ENCODE results near the gene THSD4. TPM values are rescaled to one million over a fixed set of nuclear protein-coding genes. Genes with fewer than 3 reads are reported as not detected.

The THSD4 gene
- total and polyA plus RNA-seq, 9 of the 15 experiments (the other 6 are each of a cell fraction or from before 2014, with no cell fraction given): 0.04 TPM; not detected in 5

DNA sequence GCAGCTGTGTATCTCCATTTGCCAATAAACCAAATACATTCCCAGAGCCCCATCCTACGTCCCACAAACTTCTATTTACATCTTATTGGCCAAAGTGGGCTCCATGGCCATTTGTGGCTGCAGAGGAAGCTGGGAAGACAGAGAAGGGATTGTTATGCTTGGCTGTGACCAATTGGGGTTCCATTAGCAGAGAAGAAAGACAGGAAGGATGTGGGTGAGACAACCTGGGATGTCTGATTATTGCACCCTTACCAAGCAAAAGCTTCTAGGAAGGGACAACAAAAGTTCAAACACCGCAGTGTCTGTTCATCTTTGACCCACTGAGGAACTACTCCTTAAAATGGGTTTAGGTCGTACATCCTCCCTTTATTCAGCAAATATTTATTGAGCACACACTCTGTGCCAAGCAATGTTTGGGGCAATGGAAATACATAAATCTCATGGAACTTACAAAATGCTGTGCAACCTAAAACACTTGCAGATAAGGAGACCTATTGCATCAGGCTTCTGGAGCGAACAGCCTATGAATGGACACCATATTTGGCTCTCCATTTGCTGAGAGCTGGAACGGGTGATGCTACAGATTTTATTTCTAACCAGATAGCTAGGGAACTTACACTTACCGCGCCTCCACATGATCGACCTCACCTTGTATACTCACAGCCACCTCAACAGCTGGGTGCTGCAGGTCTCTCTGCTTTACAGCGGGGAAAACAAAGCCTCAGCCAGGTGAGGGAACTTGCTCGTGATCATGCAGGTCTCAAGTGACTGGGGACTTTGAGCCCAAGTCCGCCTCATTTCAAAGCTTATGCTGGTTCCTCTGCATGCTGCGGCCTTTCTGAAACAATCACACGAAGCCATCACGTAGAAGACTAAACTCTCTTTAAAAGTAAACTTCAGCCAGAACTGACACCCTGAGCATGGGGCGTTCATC is 673.6 kb downstream of the THSD4 start (continued):
- TF ChIP-seq ATF3 (IDR thresholded peaks at IDR 0.05): peak; percentile 29; the same call in 1 of the 2 replicates
- no peak for TF ChIP-seq ATF3 (CRISPR knock-in tag; conservative IDR thresholded peaks at IDR 0.05)
- TF ChIP-seq, protein P1, sequence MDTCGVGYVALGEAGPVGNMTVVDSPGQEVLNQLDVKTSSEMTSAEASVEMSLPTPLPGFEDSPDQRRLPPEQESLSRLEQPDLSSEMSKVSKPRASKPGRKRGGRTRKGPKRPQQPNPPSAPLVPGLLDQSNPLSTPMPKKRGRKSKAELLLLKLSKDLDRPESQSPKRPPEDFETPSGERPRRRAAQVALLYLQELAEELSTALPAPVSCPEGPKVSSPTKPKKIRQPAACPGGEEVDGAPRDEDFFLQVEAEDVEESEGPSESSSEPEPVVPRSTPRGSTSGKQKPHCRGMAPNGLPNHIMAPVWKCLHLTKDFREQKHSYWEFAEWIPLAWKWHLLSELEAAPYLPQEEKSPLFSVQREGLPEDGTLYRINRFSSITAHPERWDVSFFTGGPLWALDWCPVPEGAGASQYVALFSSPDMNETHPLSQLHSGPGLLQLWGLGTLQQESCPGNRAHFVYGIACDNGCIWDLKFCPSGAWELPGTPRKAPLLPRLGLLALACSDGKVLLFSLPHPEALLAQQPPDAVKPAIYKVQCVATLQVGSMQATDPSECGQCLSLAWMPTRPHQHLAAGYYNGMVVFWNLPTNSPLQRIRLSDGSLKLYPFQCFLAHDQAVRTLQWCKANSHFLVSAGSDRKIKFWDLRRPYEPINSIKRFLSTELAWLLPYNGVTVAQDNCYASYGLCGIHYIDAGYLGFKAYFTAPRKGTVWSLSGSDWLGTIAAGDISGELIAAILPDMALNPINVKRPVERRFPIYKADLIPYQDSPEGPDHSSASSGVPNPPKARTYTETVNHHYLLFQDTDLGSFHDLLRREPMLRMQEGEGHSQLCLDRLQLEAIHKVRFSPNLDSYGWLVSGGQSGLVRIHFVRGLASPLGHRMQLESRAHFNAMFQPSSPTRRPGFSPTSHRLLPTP (IDR thresholded peaks at IDR 0.05; ENCODE audit: borderline replicate concordance, extremely low read depth, insufficient read length): no peak
- no peak for TF ChIP-seq ZNF263 (CRISPR knock-in tag; IDR thresholded peaks at IDR 0.05; ENCODE audit: borderline replicate concordance)
- TF ChIP-seq SRF (CRISPR knock-in tag; IDR thresholded peaks at IDR 0.05): peak in 1 of 2 experiments; percentile 83; a peak in 2 of 4 replicates
- no peak for TF ChIP-seq WHSC1 (IDR thresholded peaks at IDR 0.05; ENCODE audit: low read length)
- TF ChIP-seq, protein P2, sequence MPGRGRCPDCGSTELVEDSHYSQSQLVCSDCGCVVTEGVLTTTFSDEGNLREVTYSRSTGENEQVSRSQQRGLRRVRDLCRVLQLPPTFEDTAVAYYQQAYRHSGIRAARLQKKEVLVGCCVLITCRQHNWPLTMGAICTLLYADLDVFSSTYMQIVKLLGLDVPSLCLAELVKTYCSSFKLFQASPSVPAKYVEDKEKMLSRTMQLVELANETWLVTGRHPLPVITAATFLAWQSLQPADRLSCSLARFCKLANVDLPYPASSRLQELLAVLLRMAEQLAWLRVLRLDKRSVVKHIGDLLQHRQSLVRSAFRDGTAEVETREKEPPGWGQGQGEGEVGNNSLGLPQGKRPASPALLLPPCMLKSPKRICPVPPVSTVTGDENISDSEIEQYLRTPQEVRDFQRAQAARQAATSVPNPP (IDR thresholded peaks at IDR 0.05; ENCODE audit: borderline replicate concordance, insufficient read depth, insufficient read length): no peak
- TF ChIP-seq ZNF431 (CRISPR knock-in tag; IDR thresholded peaks at IDR 0.05): no peak
- TF ChIP-seq L3MBTL2 (IDR thresholded peaks at IDR 0.05): 0 out of 2 replicates have a peak, but pooled peaks have one; percentile 20
- no peak for TF ChIP-seq SMARCC2 (IDR thresholded peaks at IDR 0.05; ENCODE audit: low read depth)
- TF ChIP-seq CEBPG (CRISPR knock-in tag; IDR thresholded peaks at IDR 0.05): peak; percentile 40; the same call in 1 of the 2 replicates
- peak; percentile 83 for TF ChIP-seq CEBPG (tag; conservative IDR thresholded peaks at IDR 0.05 in 1 of 2, IDR thresholded peaks at IDR 0.05 in 1 of 2)
- TF ChIP-seq PHF8 (IDR thresholded peaks at IDR 0.05; ENCODE audit: borderline replicate concordance, low read length): no peak
- TF ChIP-seq SAP30 (IDR thresholded peaks at IDR 0.05; ENCODE audit: borderline replicate concordance, insufficient read depth, low read depth, low read length, poor library complexity, severe bottlenecking): no peak
- TF ChIP-seq MAFF (IDR thresholded peaks at IDR 0.05; ENCODE audit: low read length): no peak
- TF ChIP-seq, protein P3, sequence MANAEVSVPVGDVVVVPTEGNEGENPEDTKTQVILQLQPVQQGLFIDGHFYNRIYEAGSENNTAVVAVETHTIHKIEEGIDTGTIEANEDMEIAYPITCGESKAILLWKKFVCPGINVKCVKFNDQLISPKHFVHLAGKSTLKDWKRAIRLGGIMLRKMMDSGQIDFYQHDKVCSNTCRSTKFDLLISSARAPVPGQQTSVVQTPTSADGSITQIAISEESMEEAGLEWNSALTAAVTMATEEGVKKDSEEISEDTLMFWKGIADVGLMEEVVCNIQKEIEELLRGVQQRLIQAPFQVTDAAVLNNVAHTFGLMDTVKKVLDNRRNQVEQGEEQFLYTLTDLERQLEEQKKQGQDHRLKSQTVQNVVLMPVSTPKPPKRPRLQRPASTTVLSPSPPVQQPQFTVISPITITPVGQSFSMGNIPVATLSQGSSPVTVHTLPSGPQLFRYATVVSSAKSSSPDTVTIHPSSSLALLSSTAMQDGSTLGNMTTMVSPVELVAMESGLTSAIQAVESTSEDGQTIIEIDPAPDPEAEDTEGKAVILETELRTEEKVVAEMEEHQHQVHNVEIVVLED (CRISPR knock-in tag; IDR thresholded peaks at IDR 0.05): no peak
- TF ChIP-seq SMARCE1 (IDR thresholded peaks at IDR 0.05): no peak
- no peak for TF ChIP-seq NFYB (IDR thresholded peaks at IDR 0.05; ENCODE audit: extremely low read depth, insufficient read length)
